Right hindlimb (tissue), 1 donor: ENCODE data around the gene FGG.

ENCODE experiments used
- DNase-seq: peaks from one replicate; pipeline ENCODE4 v3.0.0-alpha.2; 2018

Gene FGG

DNA sequence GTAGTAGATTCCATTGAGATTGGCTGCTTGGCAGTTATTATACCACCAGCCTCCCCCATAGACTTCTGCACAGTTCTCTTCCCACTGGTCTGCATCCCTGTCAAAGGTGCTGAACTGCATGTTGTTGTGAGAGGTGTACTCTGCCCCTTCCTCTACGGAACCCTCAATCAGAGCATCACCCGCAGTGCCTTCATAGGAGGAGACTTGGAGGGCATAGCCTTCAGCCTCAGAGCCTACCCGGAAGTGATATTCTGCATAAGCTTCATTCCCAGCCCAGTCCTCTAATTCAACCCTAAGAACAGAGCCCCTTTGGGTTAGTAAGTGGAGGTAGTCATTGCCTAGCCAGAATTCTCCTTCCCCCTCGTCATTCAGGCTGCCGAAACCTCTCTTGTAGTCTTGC lies 28.2 kb downstream of the FGG start:
- DNase-seq: no peak

DNA sequence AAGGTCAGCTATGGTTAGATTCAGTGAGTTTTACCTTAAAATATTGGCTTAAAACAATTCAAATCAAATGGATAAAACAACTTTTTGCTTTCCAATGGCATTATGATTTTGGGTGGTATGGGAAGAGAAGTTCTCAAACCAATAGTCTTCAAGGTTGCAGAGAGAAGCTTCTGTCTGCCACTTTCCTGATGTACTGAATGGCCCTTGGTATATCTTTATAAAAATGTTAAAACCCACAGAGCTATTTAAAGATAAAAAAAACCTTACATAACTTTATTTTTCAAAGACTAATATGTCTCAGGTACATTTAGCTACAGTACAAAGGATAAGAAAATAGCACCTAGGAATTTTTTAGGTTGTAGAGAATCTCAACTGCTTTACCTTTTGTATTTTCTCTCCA lies 28.8 kb downstream of the FGG start:
- DNase-seq: no peak

GRCh38 chr4:154583230-154583629 lies 29.2 kb downstream of the FGG start:
- no peak for DNase-seq

DNA sequence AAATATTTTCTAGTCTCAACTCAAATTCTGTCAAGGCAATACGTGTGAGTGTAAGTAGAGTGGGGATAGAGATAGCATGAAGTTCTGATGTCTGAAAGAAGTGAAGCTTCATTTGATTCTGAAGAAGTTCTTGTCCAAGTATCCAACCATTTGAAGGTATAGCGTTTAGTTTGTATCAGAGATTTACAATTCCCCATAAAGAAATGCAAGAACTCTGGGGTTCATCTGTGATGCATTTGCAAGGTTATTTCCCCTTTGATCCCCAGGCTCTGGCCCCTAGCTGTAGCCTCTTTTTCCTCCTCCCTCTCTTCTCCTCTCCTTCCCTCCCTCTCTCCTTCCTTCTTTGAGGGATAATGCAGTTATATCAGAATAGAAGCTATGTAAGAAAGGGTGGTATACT lies 29.7 kb downstream of the FGG start:
- DNase-seq: no peak

DNA sequence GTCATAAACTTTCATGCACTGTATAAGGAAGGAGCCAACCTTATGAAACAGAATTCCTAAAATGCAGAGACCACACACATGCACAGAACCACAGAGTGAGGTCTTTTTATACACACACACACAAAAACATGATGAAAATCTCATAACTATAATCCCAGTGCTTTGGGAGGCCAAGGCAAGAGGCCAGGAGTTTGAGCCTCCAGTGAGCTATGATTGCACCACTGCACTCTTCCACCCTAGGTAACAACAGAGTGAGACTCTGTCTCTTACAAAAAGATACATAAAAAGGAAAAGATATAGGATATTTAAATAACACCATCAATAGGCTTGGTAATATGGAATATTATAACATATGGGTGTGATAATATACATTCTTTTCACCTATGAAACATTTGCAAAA lies 32.5 kb downstream of the FGG start:
- DNase-seq: no peak

DNA sequence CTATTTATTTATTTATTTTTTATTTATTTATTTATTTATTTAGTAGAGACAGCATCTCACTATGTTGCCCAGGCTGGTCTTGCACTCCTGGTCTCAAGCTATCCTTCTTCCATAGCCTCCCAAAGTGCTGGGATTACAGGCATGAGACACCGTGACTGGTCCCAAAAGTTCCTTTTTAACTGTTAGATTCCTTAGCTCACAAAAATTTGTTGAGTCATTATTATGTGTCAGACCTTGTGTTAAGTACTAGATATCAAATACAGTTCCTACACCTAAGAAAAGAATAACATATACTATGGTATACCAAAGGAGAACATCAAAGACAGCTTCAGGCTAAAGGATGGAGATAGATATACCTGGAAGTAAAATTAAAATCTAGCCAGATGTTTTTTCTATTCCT lies 33.5 kb downstream of the FGG start:
- DNase-seq: no peak

DNA sequence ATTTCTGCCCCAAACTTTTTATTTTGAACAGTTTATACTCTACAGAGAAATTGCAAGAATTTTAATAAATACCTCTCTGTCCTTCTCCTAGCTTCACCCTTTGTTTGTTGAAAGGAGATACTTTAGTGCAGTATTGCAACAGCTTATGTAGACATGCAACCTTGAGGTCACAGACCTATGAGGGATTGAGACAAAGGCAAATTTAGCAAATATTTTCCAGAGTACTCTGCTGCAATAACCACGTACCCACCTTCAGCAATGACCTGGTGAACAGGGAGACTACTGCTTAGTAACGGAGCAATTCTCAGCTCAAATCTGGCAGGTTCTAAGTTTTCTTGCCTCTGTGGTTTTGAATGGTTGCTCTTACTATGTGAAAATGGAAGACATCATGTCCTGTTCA lies 35.1 kb downstream of the FGG start:
- DNase-seq: no peak

- DNase-seq: no peak
These were observed 38.1 kb downstream of the FGG start for GRCh38 chr4:154574311-154574710.

DNA sequence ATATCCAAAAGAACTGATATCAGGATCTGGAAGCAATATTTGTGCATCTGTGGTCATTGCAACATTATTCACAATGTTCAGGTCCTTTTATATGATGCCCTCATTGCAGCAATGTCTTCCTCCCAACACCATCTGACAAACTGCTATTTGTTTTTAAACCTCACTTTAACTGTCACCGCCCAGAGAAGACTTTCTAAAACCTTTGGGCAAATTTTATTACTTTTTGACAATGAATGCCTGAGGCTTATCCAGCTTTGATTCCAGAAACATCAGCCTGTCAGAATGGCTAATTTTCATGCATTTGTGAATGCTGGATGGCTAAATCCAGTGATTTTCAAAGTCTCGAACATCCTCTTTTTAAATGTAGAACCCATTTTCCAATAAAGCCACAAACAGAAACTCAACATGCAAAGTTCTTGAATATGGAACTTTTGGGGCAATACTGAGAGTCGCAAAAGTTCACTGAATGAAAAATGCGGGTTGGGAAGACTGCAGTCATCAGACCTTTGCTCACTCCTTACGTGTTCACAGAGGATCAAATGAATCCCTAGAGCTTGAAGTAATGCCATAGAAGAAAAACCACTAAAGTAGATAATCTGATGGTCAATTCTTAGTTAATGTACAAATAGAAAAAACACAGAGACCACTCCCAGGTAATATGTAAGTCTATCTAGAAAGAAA lies 39.1 kb downstream of the FGG start:
- DNase-seq: no peak

- DNase-seq: no peak
These were observed 42.9 kb downstream of the FGG start for GRCh38 chr4:154569584-154569983.

DNA sequence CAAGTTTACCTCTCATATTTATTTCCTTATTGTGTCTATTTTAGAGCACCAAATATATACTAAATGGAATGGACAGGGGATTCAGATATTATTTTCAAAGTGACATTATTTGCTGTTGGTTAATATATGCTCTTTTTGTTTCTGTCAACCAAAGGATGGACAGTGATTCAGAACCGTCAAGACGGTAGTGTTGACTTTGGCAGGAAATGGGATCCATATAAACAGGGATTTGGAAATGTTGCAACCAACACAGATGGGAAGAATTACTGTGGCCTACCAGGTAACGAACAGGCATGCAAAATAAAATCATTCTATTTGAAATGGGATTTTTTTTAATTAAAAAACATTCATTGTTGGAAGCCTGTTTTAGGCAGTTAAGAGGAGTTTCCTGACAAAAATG lies 43.4 kb downstream of the FGG start:
- no peak for DNase-seq

GRCh38 chr4:154566639-154567204 lies 45.7 kb downstream of the FGG start:
- no peak for DNase-seq

DNA sequence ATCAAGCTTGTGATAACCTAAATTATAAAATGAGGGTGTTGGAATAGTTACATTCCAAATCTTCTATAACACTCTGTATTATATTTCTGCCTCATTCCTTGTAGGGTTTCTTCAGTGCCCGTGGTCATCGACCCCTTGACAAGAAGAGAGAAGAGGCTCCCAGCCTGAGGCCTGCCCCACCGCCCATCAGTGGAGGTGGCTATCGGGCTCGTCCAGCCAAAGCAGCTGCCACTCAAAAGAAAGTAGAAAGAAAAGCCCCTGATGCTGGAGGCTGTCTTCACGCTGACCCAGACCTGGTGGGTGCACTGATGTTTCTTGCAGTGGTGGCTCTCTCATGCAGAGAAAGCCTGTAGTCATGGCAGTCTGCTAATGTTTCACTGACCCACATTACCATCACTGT lies 46.8 kb downstream of the FGG start:
- no peak for DNase-seq

- no peak for DNase-seq
These were observed 48.1 kb downstream of the FGG start for GRCh38 chr4:154564311-154564710.

GRCh38 chr4:154562697-154563254 lies 49.7 kb downstream of the FGG start, which contains the start of gene FGB:
TSS of gene FGB (plus strand) at chr4:154563011. CDS start at chr4:154563019, 8 bp downstream.
- DNase-seq: no peak

DNA sequence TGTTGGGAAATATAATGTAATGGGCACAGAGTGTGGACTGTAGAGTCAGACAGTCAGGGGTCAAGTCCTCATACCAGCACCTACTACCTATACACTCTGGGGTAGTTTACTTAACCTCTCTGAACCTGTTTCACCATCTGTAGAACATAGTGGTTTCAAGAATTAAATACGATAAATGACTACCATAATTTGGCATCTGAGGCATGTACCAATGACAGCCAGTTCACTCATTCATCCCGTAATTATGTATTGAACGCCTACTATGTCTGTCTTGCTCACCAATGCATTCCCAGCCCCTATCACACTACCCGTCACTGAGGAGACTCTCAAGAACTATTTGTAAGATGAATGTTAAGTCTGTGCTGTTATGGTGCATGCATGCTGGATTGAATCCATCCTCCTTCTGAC lies 51.6 kb downstream of the FGG start:
- DNase-seq: no peak

DNA sequence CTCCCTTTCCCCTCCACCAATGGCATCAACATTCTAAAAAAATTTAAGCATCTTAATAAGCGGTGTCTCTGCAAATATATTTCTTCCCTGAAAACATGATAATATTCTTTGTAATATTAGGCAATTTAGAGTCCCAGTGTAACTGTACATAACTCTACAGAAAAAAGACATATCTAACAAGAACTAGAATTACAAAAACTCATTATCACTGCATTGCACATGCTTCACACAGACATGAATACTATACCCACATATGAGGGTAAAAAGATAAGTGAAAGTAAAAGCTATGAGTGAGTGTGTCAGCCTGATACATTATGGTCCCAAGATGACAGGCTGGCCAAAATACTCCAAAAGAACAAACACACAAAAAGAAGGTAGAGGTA lies 52.0 kb downstream of the FGG start:
- DNase-seq: no peak

GRCh38 chr4:154559494-154560418 lies 52.7 kb downstream of the FGG start:
- DNase-seq: no peak

- DNase-seq: no peak
These were observed 53.3 kb downstream of the FGG start for GRCh38 chr4:154559141-154559493.
